Small intestine (tissue), 7 donors: Measurements from ENCODE around the gene SYTL3. TPM values are rescaled to one million over a fixed set of nuclear protein-coding genes. Genes with fewer than 3 reads are reported as not detected.
A peak's percentile ranks its signal among the peaks of the same experiment; 100 is the strongest.
"Not testable (repeated sequence)": the region's sequence is repeated elsewhere in the genome, so short reads cannot be mapped to it uniquely, and the experiment has no call there.

ENCODE experiments used
- DNase-seq, 2 donors: peaks; one replicate each; pipeline versions ENCODE4 v3.0.0 to v3.0.0-alpha.2; 2013
- FAIRE-seq: peaks from 2 replicates; lab custom pipeline; 2012; peaks lifted over from hg19 to GRCh38; lab: Jason Lieb, UNC
- H3K27ac ChIP-seq, 3 donors: one replicate each; pipeline ENCODE4 v1.5.1; 2013; ENCODE audit warnings: low read length in 2 of 3, mild to moderate bottlenecking in 2 of 3, control low read depth in 1 of 3, inconsistent platforms in 1 of 3, low read depth in 1 of 3, moderate library complexity in 1 of 3
- H3K27me3 ChIP-seq, 3 donors: one replicate each; pipeline ENCODE4 v1.6.1; 2013; ENCODE audit warnings: low read length in 3 of 3, inconsistent platforms in 1 of 3; ENCODE audit not compliant: control insufficient read depth in 3 of 3, insufficient read depth in 3 of 3
- H3K36me3 ChIP-seq, 3 donors: one replicate each; pipeline ENCODE4 v1.6.1; 2013; ENCODE audit warnings: low read length in 3 of 3, inconsistent platforms in 1 of 3, low read depth in 1 of 3, mild to moderate bottlenecking in 1 of 3, moderate library complexity in 1 of 3; ENCODE audit not compliant: control insufficient read depth in 3 of 3, insufficient read depth in 2 of 3
- H3K4me1 ChIP-seq, 3 donors: one replicate each; pipeline ENCODE4 v1.6.1; 2013; ENCODE audit warnings: low read length in 2 of 3, inconsistent platforms in 1 of 3, low read depth in 1 of 3, mild to moderate bottlenecking in 1 of 3, moderate library complexity in 1 of 3; ENCODE audit not compliant: control insufficient read depth in 3 of 3, insufficient read depth in 2 of 3
- H3K4me3 ChIP-seq, 3 donors: one replicate each; pipeline ENCODE4 v1.5.1; 2013; ENCODE audit warnings: low read length in 3 of 3, control low read depth in 1 of 3, inconsistent platforms in 1 of 3, low read depth in 1 of 3, mild to moderate bottlenecking in 1 of 3, moderate library complexity in 1 of 3
- H3K9me3 ChIP-seq, 2 donors: one replicate each; pipeline ENCODE4 v1.6.1; 2013; ENCODE audit warnings: low read depth in 1 of 2, low read length in 1 of 2; ENCODE audit not compliant: control insufficient read depth in 2 of 2, insufficient read depth in 1 of 2
- WGBS, 3 donors: extraction: QIAGEN DNeasy Blood & Tissue Kit; methylation state at CpG; one replicate each; pipeline ENCODE4 v1.1.7; 2013; 5-methylcytosine and 5-hydroxymethylcytosine counted together
- polyA plus RNA-seq, 4 donors: library from polyadenylated mRNA; stranded (reverse) in 3 of 4; unstranded in 1 of 4; fragments of 200-250 nt in 3 of 4; fragments of 120-200 nt in 1 of 4; gene quantifications; one replicate each; pipeline versions ENCODE4 v1.2.1 to v1.2.3, GENCODE V29; 2013
- donor health status: healthy with polysubstance abuse.
- donor health status: control.
- donor health status: control.
- donor health status: Bipolar disorder and iron deficiency.
- donor health status: healthy.

The SYTL3 gene
- polyA plus RNA-seq, 4 donors: 2.9 to 5.7 (median 4.4) TPM

GRCh38 chr6:158786645-158787304 lies 136.9 kb downstream of the SYTL3 start:
- Histone ChIP-seq H3K9me3 (no peaks in the 10 kb centered on the region), H3K36me3 (peaks cover 25 to 71% (median 47%) of the 10 kb centered on the region in 3 donors), H3K4me3 (no peak overlapping the region), H3K27me3 (no peaks in the 10 kb centered on the region), H3K4me1 (peaks cover under 1 to 72% (median 13%) of the 10 kb centered on the region in 3 donors), H3K27ac (peak overlapping the region; percentile 50 to 87 (median 78))
- peak; percentile 87 to 93 for DNase-seq
- WGBS, 3 donors: 16 to 59% (median 33%) methylated on average over 6 of the region's 6 CpGs
- no peak for FAIRE-seq

DNA sequence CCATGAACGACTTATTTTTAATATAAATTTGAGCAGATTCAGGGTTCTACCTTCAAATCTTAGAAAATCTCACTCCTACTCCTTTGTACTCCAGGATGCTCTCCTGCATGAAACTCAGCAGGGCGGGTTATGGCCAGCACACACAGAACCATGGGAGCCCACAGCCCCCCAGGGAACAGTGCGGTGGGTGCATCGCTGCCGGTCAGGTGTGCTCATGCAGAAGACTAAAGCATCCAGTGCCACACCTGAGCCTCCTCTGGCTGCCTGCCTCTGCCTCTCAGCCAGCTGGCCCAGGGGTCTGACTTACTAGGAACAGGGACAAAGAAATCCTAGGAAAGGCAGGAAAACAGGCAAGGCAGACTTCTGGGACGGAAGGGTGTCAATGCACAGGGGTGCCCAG lies 137.5 kb downstream of the SYTL3 start:
- FAIRE-seq: no peak
- peaks cover 23 to 71% (median 41%) of the 10 kb centered on the region in 3 donors for H3K36me3 ChIP-seq
- no peaks in the 10 kb centered on the region for H3K27me3 ChIP-seq
- H3K27ac ChIP-seq: peak overlapping the region; percentile 50 to 87 (median 78)
- WGBS, 3 donors: 48 to 81% (median 50%) methylated on average over 6 of the region's 6 CpGs
- no peak overlapping the region for H3K4me3 ChIP-seq
- H3K9me3 ChIP-seq: no peaks in the 10 kb centered on the region
- no peak for DNase-seq
- H3K4me1 ChIP-seq: peaks cover 2 to 66% (median 12%) of the 10 kb centered on the region in 3 donors

DNA sequence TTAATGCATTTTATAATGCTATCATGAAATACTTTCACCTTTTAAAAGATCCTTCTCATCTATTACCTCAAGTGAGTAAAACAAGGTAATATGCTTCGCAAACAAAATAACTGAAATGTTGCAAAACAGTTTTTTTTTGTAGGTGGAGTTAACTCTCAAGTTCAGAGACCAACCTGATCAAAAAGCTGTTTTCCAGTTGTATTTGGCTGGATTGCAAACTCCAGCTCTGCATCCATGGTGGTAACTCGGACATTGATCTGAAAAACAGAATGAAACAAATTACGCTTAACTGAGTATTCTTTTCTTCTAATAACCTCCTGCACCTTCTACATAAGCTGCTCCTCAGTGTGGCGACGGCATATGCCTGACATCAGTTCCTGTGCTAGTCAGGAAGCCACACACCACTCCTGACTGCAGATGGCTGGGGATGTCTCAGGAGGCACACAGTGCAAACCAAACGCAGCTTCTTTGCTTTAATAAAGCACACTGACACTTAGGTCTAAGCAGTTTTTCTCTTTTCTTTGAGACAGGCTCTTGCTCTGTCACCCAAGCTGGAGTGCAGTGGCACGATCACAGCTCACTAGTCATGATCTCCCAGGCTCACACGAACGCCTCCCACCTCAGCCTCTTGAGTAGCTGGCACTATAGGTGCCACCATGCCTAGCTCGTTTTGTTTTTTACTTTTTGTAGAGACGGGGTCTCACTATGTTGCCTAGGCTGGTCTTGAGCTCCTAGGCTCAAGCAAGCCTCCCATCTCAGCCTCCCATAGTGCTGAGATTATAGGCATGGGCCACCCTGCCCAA lies 139.5 kb downstream of the SYTL3 start:
- Histone ChIP-seq H3K27ac (peak overlapping the region; percentile 29 to 53 (median 32)), H3K4me1 (peaks cover 2 to 55% (median 13%) of the 10 kb centered on the region in 3 donors), H3K27me3 (no peaks in the 10 kb centered on the region), H3K36me3 (peaks cover 10 to 60% (median 24%) of the 10 kb centered on the region in 3 donors), H3K9me3 (no peaks in the 10 kb centered on the region), H3K4me3 (no peak overlapping the region)
- DNase-seq (peak in 1 of 2 donors; percentile 51), FAIRE-seq (no peak)
- WGBS, 3 donors: 65 to 81% (median 66%) methylated on average over 11 of the region's 11 CpGs

GRCh38 chr6:158791274-158791855 lies 141.5 kb downstream of the SYTL3 start:
- Histone ChIP-seq H3K4me3 (no peak overlapping the region), H3K36me3 (peaks cover 0 to 57% (median 8%) of the 10 kb centered on the region in 3 donors), H3K27ac (no peak overlapping the region), H3K27me3 (no peaks in the 10 kb centered on the region), H3K9me3 (no peaks in the 10 kb centered on the region), H3K4me1 (peaks cover 12 to 63% (median 22%) of the 10 kb centered on the region in 3 donors)
- DNase-seq (no peak), FAIRE-seq (no peak)
- WGBS, 3 donors: 70 to 75% (median 70%) methylated on average over 6 to 7 of the region's 7 CpGs

DNA sequence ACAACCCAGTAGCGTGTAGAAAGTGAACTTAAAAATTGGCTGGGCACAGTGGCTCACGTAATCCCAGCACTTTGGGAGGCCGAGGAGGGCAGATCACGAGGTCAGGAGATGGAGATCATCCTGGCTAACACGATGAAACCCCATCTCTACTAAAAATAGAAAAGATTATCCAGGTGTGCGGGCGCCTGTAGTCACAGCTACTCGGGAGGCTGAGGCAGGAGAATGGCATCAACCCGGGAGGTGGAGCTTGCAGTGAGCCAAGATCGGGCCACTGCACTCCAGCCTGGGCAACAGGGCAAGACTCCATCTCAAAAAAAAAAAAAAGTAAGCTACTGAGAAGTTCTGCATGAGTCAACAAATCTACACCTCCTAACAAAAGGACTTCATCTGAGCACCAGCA lies 142.7 kb downstream of the SYTL3 start:
- Histone ChIP-seq H3K36me3 (peaks cover 0 to 55% (median 5%) of the 10 kb centered on the region in 3 donors), H3K4me1 (peaks cover 16 to 56% (median 24%) of the 10 kb centered on the region in 3 donors)
- not testable (repeated sequence) for H3K9me3 ChIP-seq, H3K27ac ChIP-seq, DNase-seq, FAIRE-seq, H3K4me3 ChIP-seq, H3K27me3 ChIP-seq
- 73 to 84% (median 82%) methylated on average over 9 to 10 of the region's 10 CpGs for WGBS, 3 donors

DNA sequence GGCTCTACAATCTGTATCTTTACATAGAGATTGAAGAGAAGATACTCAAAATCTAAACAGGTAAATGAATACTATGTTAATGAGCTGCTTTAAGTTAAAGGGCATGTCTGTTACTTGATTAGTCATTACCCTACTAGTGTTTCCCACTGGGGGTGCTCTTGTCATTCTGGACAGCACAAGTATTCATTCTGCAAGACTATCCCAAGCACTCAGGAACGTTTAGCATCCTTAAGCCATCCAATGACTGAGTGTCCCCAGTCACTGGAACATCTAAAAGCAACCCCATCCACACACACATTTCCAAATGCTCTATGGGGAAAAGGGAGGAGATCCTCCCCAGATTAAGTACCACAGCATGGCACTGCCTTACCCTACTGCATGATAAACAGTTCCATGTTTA lies 143.6 kb downstream of the SYTL3 start:
- H3K9me3 ChIP-seq: no peaks in the 10 kb centered on the region
- H3K36me3 ChIP-seq: peaks cover 0 to 50% (median 0%) of the 10 kb centered on the region in 3 donors
- H3K27me3 ChIP-seq: no peaks in the 10 kb centered on the region
- DNase-seq: peak in 1 of 2 donors; percentile 50
- no peak overlapping the region for H3K4me3 ChIP-seq
- H3K27ac ChIP-seq: no peak overlapping the region
- H3K4me1 ChIP-seq: peaks cover 18 to 55% (median 24%) of the 10 kb centered on the region in 3 donors
- 20 to 35% (median 28%) methylated on average over 1 of the region's 1 CpG for WGBS, 3 donors
- FAIRE-seq: no peak

DNA sequence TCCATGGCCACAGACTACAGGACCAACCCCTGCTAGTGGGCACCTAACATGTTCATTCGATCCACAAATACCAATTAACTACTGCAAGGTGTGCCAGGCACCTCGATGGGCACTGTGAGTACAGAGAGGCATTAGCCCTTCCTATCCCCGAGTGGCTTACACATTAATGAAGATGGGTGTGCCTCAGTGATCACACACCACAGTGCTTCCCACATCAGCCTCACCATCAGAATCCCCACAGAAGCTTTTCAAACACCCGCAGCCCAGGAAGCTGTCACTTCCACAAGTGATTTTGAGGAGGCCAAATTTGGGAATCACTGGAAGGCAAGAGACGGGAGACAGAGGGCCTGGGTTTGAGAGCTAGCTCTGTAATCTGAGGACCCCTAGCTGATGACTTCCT lies 145.7 kb downstream of the SYTL3 start:
- Histone ChIP-seq H3K27me3 (no peaks in the 10 kb centered on the region), H3K4me3 (no peak overlapping the region), H3K27ac (peak overlapping the region; percentile 41 to 64 (median 60)), H3K9me3 (no peaks in the 10 kb centered on the region), H3K4me1 (peaks cover 27 to 64% (median 31%) of the 10 kb centered on the region in 3 donors), H3K36me3 (peaks cover 0 to 49% (median 0%) of the 10 kb centered on the region in 3 donors)
- FAIRE-seq (no peak), DNase-seq (peak in 1 of 2 donors; percentile 76)
- 40 to 72% (median 50%) methylated on average over 5 of the region's 5 CpGs for WGBS, 3 donors

DNA sequence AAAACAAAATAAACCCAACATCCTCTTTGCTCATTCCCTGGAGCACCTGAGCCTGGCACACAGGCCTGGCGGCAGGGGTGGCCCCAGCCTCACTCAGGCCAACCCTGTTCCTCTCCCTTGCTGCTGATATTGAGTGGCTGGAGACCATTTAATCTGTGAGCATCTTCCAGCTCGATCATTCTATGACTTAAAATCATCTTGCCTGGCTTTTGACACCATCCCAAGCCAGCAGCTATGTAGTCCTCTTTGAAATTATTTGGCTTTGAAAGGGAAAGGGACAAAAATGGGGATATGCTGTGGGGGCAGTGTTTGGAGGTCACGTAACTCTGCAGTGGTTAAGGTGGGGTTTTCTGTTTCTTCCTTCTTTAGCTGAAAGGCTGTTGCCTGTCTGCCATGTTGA lies 146.5 kb downstream of the SYTL3 start:
- FAIRE-seq (no peak), DNase-seq (no peak)
- H3K4me3 ChIP-seq: no peak overlapping the region
- no peaks in the 10 kb centered on the region for H3K27me3 ChIP-seq
- WGBS, 3 donors: 76 to 84% (median 80%) methylated on average over 3 of the region's 3 CpGs
- peak overlapping the region in 2 of 3 donors; percentile 60 to 64 for H3K27ac ChIP-seq
- H3K9me3 ChIP-seq: no peaks in the 10 kb centered on the region
- H3K4me1 ChIP-seq: peaks cover 27 to 71% (median 31%) of the 10 kb centered on the region in 3 donors
- peaks cover 0 to 55% (median 0%) of the 10 kb centered on the region in 3 donors for H3K36me3 ChIP-seq
